Mesenchymal stem cell (in vitro differentiated cells and primary cell): ENCODE results near the gene SHD.

ENCODE experiments used
- DNase-seq: peaks from one replicate; pipeline ENCODE4 v3.0.0-alpha.2; 2013
- H2AFZ ChIP-seq: one replicate; pipeline ENCODE4 v1.6.1; 2013; ENCODE audit warnings: low read depth, mild to moderate bottlenecking, control low read depth, inconsistent platforms, low read length, moderate library complexity
- H2AK5ac ChIP-seq: 2 replicates; pipeline ENCODE4 v1.6.1; 2013; ENCODE audit warnings: low read length, moderate library complexity, mild to moderate bottlenecking, inconsistent platforms; ENCODE audit not compliant: severe bottlenecking
- H2BK120ac ChIP-seq: one replicate; pipeline ENCODE4 v1.6.1; 2013; ENCODE audit warnings: low read depth, mild to moderate bottlenecking, inconsistent platforms, low read length, moderate library complexity
- H2BK12ac ChIP-seq, 2 experiments: one replicate each; pipeline ENCODE4 v1.6.1; 2013; ENCODE audit warnings: inconsistent platforms in 2 of 2, low read length in 2 of 2, mild to moderate bottlenecking in 2 of 2, moderate library complexity in 2 of 2, control low read depth in 1 of 2
- H2BK15ac ChIP-seq: one replicate; pipeline ENCODE4 v1.6.1; 2013; ENCODE audit warnings: mild to moderate bottlenecking, low read depth, inconsistent platforms; ENCODE audit not compliant: poor library complexity, severe bottlenecking
- H2BK5ac ChIP-seq: 2 replicates; pipeline ENCODE4 v1.6.1; 2013; ENCODE audit warnings: low read depth, mild to moderate bottlenecking, low read length, control low read depth, inconsistent platforms; ENCODE audit not compliant: poor library complexity, severe bottlenecking
- H3K14ac ChIP-seq, 2 experiments: one replicate each; pipeline ENCODE4 v1.6.1; 2013; ENCODE audit warnings: inconsistent platforms in 2 of 2, low read length in 2 of 2, control low read depth in 1 of 2, mild to moderate bottlenecking in 1 of 2, moderate library complexity in 1 of 2
- H3K18ac ChIP-seq, 2 experiments: one replicate each; pipeline ENCODE4 v1.6.1; 2013; ENCODE audit warnings: inconsistent platforms in 2 of 2, low read length in 2 of 2, control low read depth in 1 of 2, low read depth in 1 of 2, mild to moderate bottlenecking in 1 of 2
- H3K23ac ChIP-seq, 2 experiments: one replicate each; pipeline ENCODE4 v1.6.1; 2013; ENCODE audit warnings: inconsistent platforms in 2 of 2, low read length in 2 of 2, mild to moderate bottlenecking in 2 of 2, moderate library complexity in 2 of 2, control low read depth in 1 of 2
- H3K27ac ChIP-seq: 2 replicates; pipeline ENCODE4 v1.5.1; 2013; ENCODE audit warnings: mild to moderate bottlenecking, moderate library complexity, low read length, control low read depth, inconsistent platforms; ENCODE audit not compliant: poor library complexity, severe bottlenecking
- H3K27me3 ChIP-seq, 2 experiments: 2 replicates each; pipeline versions ENCODE4 v1.6.1 to v1.7.0; 2013; ENCODE audit warnings: low read length in 2 of 2, mild to moderate bottlenecking in 2 of 2, moderate library complexity in 2 of 2, control low read depth in 1 of 2, inconsistent platforms in 1 of 2; ENCODE audit not compliant: control insufficient read depth in 1 of 2, insufficient read depth in 1 of 2
- H3K36me3 ChIP-seq, 2 experiments: 2 replicates each; pipeline versions ENCODE4 v1.6.1 to v1.7.0; 2013; ENCODE audit warnings: low read length in 2 of 2, control low read depth in 1 of 2, inconsistent platforms in 1 of 2, low read depth in 1 of 2, mild to moderate bottlenecking in 1 of 2; ENCODE audit not compliant: insufficient read depth in 2 of 2, control insufficient read depth in 1 of 2
- H3K4ac ChIP-seq, 2 experiments: one replicate each; pipeline ENCODE4 v1.6.1; 2013; ENCODE audit warnings: inconsistent platforms in 2 of 2, low read length in 2 of 2, mild to moderate bottlenecking in 2 of 2, moderate library complexity in 2 of 2, control low read depth in 1 of 2, low read depth in 1 of 2
- H3K4me1 ChIP-seq: 2 replicates; pipeline ENCODE4 v1.6.1; 2013; ENCODE audit warnings: low read depth, low read length, control low read depth; ENCODE audit not compliant: control insufficient read depth, insufficient read depth
- H3K4me2 ChIP-seq: 2 replicates; pipeline ENCODE4 v1.6.1; 2013; ENCODE audit warnings: low read length, mild to moderate bottlenecking, inconsistent platforms; ENCODE audit not compliant: poor library complexity, severe bottlenecking
- H3K4me3 ChIP-seq, 2 experiments: 2 replicates each; pipeline versions ENCODE4 v1.5.1 to v1.7.0; 2013; ENCODE audit warnings: low read length in 2 of 2, mild to moderate bottlenecking in 2 of 2, control low read depth in 1 of 2, low read depth in 1 of 2; ENCODE audit not compliant: insufficient read depth in 1 of 2
- H3K79me1 ChIP-seq: replicated peaks from 2 replicates; pipeline ENCODE4 v1.6.1; 2013; ENCODE audit warnings: mild to moderate bottlenecking, control low read depth, low read length, inconsistent platforms; ENCODE audit not compliant: poor library complexity, severe bottlenecking
- H3K9ac ChIP-seq: 2 replicates; pipeline ENCODE4 v1.7.0; 2013; ENCODE audit warnings: mild to moderate bottlenecking, low read length, moderate library complexity
- H3K9me3 ChIP-seq: 2 replicates; pipeline ENCODE4 v1.7.0; 2013; ENCODE audit warnings: mild to moderate bottlenecking, low read length; ENCODE audit not compliant: control insufficient read depth
- H4K8ac ChIP-seq: one replicate; pipeline ENCODE4 v1.6.1; 2013; ENCODE audit warnings: inconsistent platforms, mild to moderate bottlenecking, low read length, moderate library complexity
- H4K91ac ChIP-seq: one replicate; pipeline ENCODE4 v1.6.1; 2013; ENCODE audit warnings: mild to moderate bottlenecking, low read length, inconsistent platforms
- WGBS: methylation state at CpG from one replicate; pipeline ENCODE4 v1.1.7; 2013; ENCODE audit warnings: mixed read lengths; 5-methylcytosine and 5-hydroxymethylcytosine counted together

Gene SHD

DNA sequence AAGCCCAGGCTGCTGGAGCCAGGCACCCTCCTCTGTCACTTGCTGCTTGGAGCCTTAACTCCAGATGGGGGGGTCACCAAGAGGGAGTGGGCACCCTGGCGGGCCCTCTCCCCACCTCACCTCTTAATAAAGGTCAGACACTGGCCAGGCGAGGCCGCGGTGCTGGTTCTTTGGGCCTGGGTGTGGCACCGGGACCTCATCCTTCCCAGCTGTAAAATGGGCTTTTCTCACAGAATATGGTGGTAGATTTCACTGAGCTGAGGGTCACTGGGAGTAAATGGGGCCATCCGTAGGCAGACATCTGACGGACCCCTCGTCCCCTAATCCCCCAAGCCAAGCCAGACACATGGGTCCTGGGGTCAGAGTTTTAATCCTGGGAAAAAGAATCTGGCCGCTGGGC is 44.6 kb downstream of the SHD start:
- Histone ChIP-seq H2AFZ (no peak overlapping the region), H3K4ac (no peak overlapping the region), H3K27ac (no peak overlapping the region), H3K4me2 (no peak overlapping the region), H2BK12ac (no peak overlapping the region), H4K91ac (no peak overlapping the region), H2AK5ac (no peak overlapping the region), H3K14ac (no peak overlapping the region), H2BK5ac (no peak overlapping the region), H2BK120ac (no peak overlapping the region), H3K18ac (no peak overlapping the region), H3K23ac (no peak overlapping the region), H3K4me1 (peaks cover 17% of the 10 kb centered on the region), H3K9me3 (peaks cover 13% of the 10 kb centered on the region), H4K8ac (no peak overlapping the region), H3K4me3 (no peak overlapping the region), H3K79me1 (no peaks in the 10 kb centered on the region), H3K36me3 (peaks cover 0 to 27% of the 10 kb centered on the region in 2 experiments), H3K9ac (no peak overlapping the region), H3K27me3 (peaks cover 8 to 41% of the 10 kb centered on the region in 2 experiments), H2BK15ac (no peak overlapping the region)
- 99% methylated on average over 9 of the region's 9 CpGs for WGBS
- DNase-seq = no peak

DNA sequence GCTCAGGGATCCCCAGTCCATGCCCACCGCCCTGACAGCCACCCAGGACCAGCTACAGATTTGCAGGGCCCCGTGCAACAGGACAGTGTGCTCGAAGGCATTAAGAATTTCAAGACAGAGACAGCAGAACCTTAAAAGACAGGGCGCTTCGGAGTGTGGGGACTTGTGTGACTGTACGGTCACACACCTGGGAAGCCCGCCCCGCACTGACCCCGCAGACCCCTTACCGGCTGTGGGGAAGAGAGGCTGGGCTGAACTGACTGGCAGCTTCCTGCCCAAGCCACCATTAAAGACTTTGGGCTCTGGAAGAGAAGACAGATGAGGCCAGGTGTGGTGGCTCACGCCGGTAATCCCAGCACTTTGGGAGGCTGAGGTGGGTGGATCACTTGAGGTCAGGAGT is 45.2 kb downstream of the SHD start:
- no peak overlapping the region for H2BK15ac ChIP-seq
- no peak overlapping the region for H2BK12ac ChIP-seq
- no peak overlapping the region for H3K4me2 ChIP-seq
- H3K36me3 ChIP-seq = peaks cover 0 to 25% of the 10 kb centered on the region in 2 experiments
- H2AFZ ChIP-seq = no peak overlapping the region
- no peak overlapping the region for H3K27ac ChIP-seq
- no peak overlapping the region for H3K4me3 ChIP-seq
- H2BK5ac ChIP-seq = no peak overlapping the region
- H3K23ac ChIP-seq = peak overlapping the region in 1 of 2 experiments; percentile 51
- no peak overlapping the region for H3K4ac ChIP-seq
- no peak for DNase-seq
- no peak overlapping the region for H3K9ac ChIP-seq
- peaks cover 13% of the 10 kb centered on the region for H3K9me3 ChIP-seq
- H3K27me3 ChIP-seq = peaks cover 8 to 43% of the 10 kb centered on the region in 2 experiments
- no peak overlapping the region for H4K8ac ChIP-seq
- H2BK120ac ChIP-seq = no peak overlapping the region
- no peak overlapping the region for H3K18ac ChIP-seq
- 91% methylated on average over 12 of the region's 12 CpGs for WGBS
- no peak overlapping the region for H2AK5ac ChIP-seq
- no peak overlapping the region for H3K14ac ChIP-seq
- H3K4me1 ChIP-seq = peaks cover 19% of the 10 kb centered on the region
- no peaks in the 10 kb centered on the region for H3K79me1 ChIP-seq
- H4K91ac ChIP-seq = no peak overlapping the region

GRCh38 chr19:4326215-4326836 is 47.3 kb downstream of the SHD start:
- no peak overlapping the region for H3K4me3 ChIP-seq
- 60% methylated on average over 13 of the region's 13 CpGs for WGBS
- H3K27me3 ChIP-seq = peaks cover 8 to 30% of the 10 kb centered on the region in 2 experiments
- H2AK5ac ChIP-seq = no peak overlapping the region
- peaks cover 7% of the 10 kb centered on the region for H3K9me3 ChIP-seq
- no peaks in the 10 kb centered on the region for H3K79me1 ChIP-seq
- H2BK120ac ChIP-seq = no peak overlapping the region
- H3K4me2 ChIP-seq = no peak overlapping the region
- H3K23ac ChIP-seq = peak overlapping the region in 1 of 2 experiments; percentile 9
- no peak overlapping the region for H3K18ac ChIP-seq
- H3K4me1 ChIP-seq = peaks cover 20% of the 10 kb centered on the region
- no peak overlapping the region for H2AFZ ChIP-seq
- no peak overlapping the region for H3K27ac ChIP-seq
- no peak overlapping the region for H4K91ac ChIP-seq
- H2BK15ac ChIP-seq = no peak overlapping the region
- H2BK5ac ChIP-seq = no peak overlapping the region
- H3K14ac ChIP-seq = no peak overlapping the region
- H3K4ac ChIP-seq = no peak overlapping the region
- DNase-seq = no peak
- no peak overlapping the region for H2BK12ac ChIP-seq
- H3K36me3 ChIP-seq = peaks cover 0 to 40% of the 10 kb centered on the region in 2 experiments
- H4K8ac ChIP-seq = no peak overlapping the region
- no peak overlapping the region for H3K9ac ChIP-seq

- H3K79me1 ChIP-seq = no peaks in the 10 kb centered on the region
- no peak overlapping the region for H2AFZ ChIP-seq
- no peak overlapping the region for H3K23ac ChIP-seq
- no peak overlapping the region for H4K8ac ChIP-seq
- peaks cover 8 to 30% of the 10 kb centered on the region in 2 experiments for H3K27me3 ChIP-seq
- H3K4me3 ChIP-seq = no peak overlapping the region
- H3K9ac ChIP-seq = no peak overlapping the region
- no peak overlapping the region for H2AK5ac ChIP-seq
- no peak overlapping the region for H3K27ac ChIP-seq
- peaks cover 0 to 41% of the 10 kb centered on the region in 2 experiments for H3K36me3 ChIP-seq
- no peak overlapping the region for H3K18ac ChIP-seq
- no peak for DNase-seq
- no peak overlapping the region for H2BK5ac ChIP-seq
- H2BK15ac ChIP-seq = no peak overlapping the region
- H3K4me1 ChIP-seq = peaks cover 20% of the 10 kb centered on the region
- H3K14ac ChIP-seq = no peak overlapping the region
- H2BK12ac ChIP-seq = no peak overlapping the region
- H2BK120ac ChIP-seq = no peak overlapping the region
- H3K4ac ChIP-seq = no peak overlapping the region
- WGBS = 6% methylated on average over 31 of the region's 33 CpGs
- H3K9me3 ChIP-seq = peaks cover 7% of the 10 kb centered on the region
- peak overlapping the region; percentile 18 for H3K4me2 ChIP-seq
- no peak overlapping the region for H4K91ac ChIP-seq
Observed at GRCh38 chr19:4326837-4327251, 47.8 kb downstream of the SHD start.
